H9 (cell line): ENCODE results near the gene OR1J1. TPM values are rescaled to one million over a fixed set of nuclear protein-coding genes. Genes with fewer than 3 reads are reported as not detected.

Source experiments
- DNase-seq: peaks from one replicate; pipeline ENCODE4 v3.0.0-alpha.2; 2017
- H2AFZ ChIP-seq: one replicate; pipeline ENCODE4 v1.6.1; 2013; ENCODE audit warnings: mild to moderate bottlenecking, low read length, control low read depth, moderate library complexity
- H2AK5ac ChIP-seq: 2 replicates; pipeline ENCODE4 v1.6.1; 2013; ENCODE audit warnings: low read length, control low read depth, mixed read lengths; ENCODE audit not compliant: insufficient read length
- H2BK120ac ChIP-seq: one replicate; pipeline ENCODE4 v1.6.1; 2013; ENCODE audit warnings: low read depth, mild to moderate bottlenecking, low read length, control low read depth, inconsistent platforms; ENCODE audit not compliant: poor library complexity, severe bottlenecking
- H2BK12ac ChIP-seq: 2 replicates; pipeline ENCODE4 v1.6.1; 2013; ENCODE audit warnings: low read length, control low read depth, mixed read lengths, low read depth; ENCODE audit not compliant: insufficient read length
- H2BK15ac ChIP-seq: 2 replicates; pipeline ENCODE4 v1.6.1; 2013; ENCODE audit warnings: low read depth, low read length, control low read depth
- H2BK20ac ChIP-seq: one replicate; pipeline ENCODE4 v1.6.1; 2013; ENCODE audit warnings: low read depth, mild to moderate bottlenecking, low read length, control low read depth, inconsistent platforms; ENCODE audit not compliant: poor library complexity, severe bottlenecking
- H2BK5ac ChIP-seq: 2 replicates; pipeline ENCODE4 v1.6.1; 2013; ENCODE audit warnings: low read length, control low read depth, mixed read lengths; ENCODE audit not compliant: insufficient read length
- H3K14ac ChIP-seq: 2 replicates; pipeline ENCODE4 v1.6.1; 2013; ENCODE audit warnings: low read length, control low read depth; ENCODE audit not compliant: insufficient read depth
- H3K18ac ChIP-seq: 2 replicates; pipeline ENCODE4 v1.6.1; 2013; ENCODE audit warnings: low read depth, mild to moderate bottlenecking, mixed read lengths, low read length, control low read depth; ENCODE audit not compliant: insufficient read length
- H3K23ac ChIP-seq: 2 replicates; pipeline ENCODE4 v1.6.1; 2013; ENCODE audit warnings: low read length, control low read depth, mixed read lengths, low read depth; ENCODE audit not compliant: insufficient read length
- H3K23me2 ChIP-seq: 2 replicates; pipeline ENCODE4 v1.6.1; 2013; ENCODE audit warnings: low read depth, mild to moderate bottlenecking, mixed read lengths, low read length, control low read depth; ENCODE audit not compliant: insufficient read length, poor library complexity, severe bottlenecking
- H3K27ac ChIP-seq: 2 replicates; pipeline ENCODE4 v1.5.1; 2013; ENCODE audit warnings: low read length, control low read depth, mixed read lengths, low read depth; ENCODE audit not compliant: insufficient read length
- H3K27me3 ChIP-seq: 2 replicates; pipeline ENCODE4 v1.6.1; 2013; ENCODE audit warnings: low read length, control low read depth, inconsistent platforms; ENCODE audit not compliant: insufficient read depth
- H3K4ac ChIP-seq: 2 replicates; pipeline ENCODE4 v1.6.1; 2013; ENCODE audit warnings: low read depth, mild to moderate bottlenecking, control low read depth, inconsistent platforms, low read length, moderate library complexity
- H3K4me1 ChIP-seq: 2 replicates; pipeline ENCODE4 v1.6.1; 2013; ENCODE audit warnings: low read length, control low read depth, inconsistent platforms; ENCODE audit not compliant: insufficient read depth
- H3K4me2 ChIP-seq: 2 replicates; pipeline ENCODE4 v1.6.1; 2013; ENCODE audit warnings: low read length, control low read depth, mixed read lengths; ENCODE audit not compliant: insufficient read length, insufficient read depth
- H3K56ac ChIP-seq: 2 replicates; pipeline ENCODE4 v1.6.1; 2013; ENCODE audit warnings: low read depth, mild to moderate bottlenecking, mixed read lengths, low read length, control low read depth; ENCODE audit not compliant: insufficient read length
- H3K79me1 ChIP-seq: 2 replicates; pipeline ENCODE4 v1.6.1; 2013; ENCODE audit warnings: low read depth, mild to moderate bottlenecking, moderate library complexity, low read length, control low read depth, inconsistent platforms; ENCODE audit not compliant: insufficient read depth, poor library complexity, severe bottlenecking
- H3K79me2 ChIP-seq: 2 replicates; pipeline ENCODE4 v1.6.1; 2013; ENCODE audit warnings: low read length, control low read depth, inconsistent platforms; ENCODE audit not compliant: insufficient read depth
- H3K9ac ChIP-seq: 2 replicates; pipeline ENCODE4 v1.6.1; 2013; ENCODE audit warnings: low read length, control low read depth, mixed read lengths; ENCODE audit not compliant: insufficient read length; ENCODE audit errors: extremely low read depth
- H3K9me3 ChIP-seq: one replicate; pipeline ENCODE4 v1.6.1; 2013; ENCODE audit warnings: low read depth, low read length, inconsistent platforms; ENCODE audit not compliant: control insufficient read depth
- H3T11ph ChIP-seq: one replicate; pipeline ENCODE4 v1.6.1; 2013; ENCODE audit warnings: mild to moderate bottlenecking, low read length, control low read depth, inconsistent platforms
- H4K20me1 ChIP-seq: one replicate; pipeline ENCODE4 v1.6.1; 2013; ENCODE audit not compliant: control insufficient read depth, insufficient read length, insufficient read depth
- H4K5ac ChIP-seq: 2 replicates; pipeline ENCODE4 v1.6.1; 2013; ENCODE audit warnings: low read depth, mild to moderate bottlenecking, mixed read lengths, low read length, control low read depth; ENCODE audit not compliant: insufficient read length
- H4K8ac ChIP-seq: replicated peaks from 2 replicates; pipeline ENCODE4 v1.6.1; 2013; ENCODE audit warnings: low read length, control low read depth, mixed read lengths, low read depth; ENCODE audit not compliant: insufficient read length
- H4K91ac ChIP-seq: 2 replicates; pipeline ENCODE4 v1.6.1; 2013; ENCODE audit warnings: low read depth, mild to moderate bottlenecking, moderate library complexity, mixed read lengths, low read length, control low read depth; ENCODE audit not compliant: insufficient read length
- H3K27ac Mint-ChIP-seq, 3 experiments: 2 replicates in 2 of 3; 3 replicates in 1 of 3; pipeline ENCODE4 v1.8.0; 2020 to 2021; ENCODE audit warnings: mixed read lengths in 3 of 3, mild to moderate bottlenecking in 1 of 3, moderate library complexity in 1 of 3
- H3K27me3 Mint-ChIP-seq: 2 replicates; pipeline ENCODE4 v1.8.0; 2021; ENCODE audit warnings: low read depth, mild to moderate bottlenecking, moderate library complexity, mixed read lengths
- H3K36me3 Mint-ChIP-seq, 3 experiments: 2 replicates in 2 of 3; 3 replicates in 1 of 3; pipeline ENCODE4 v1.8.0; 2020 to 2021; ENCODE audit warnings: low read depth in 3 of 3, mixed read lengths in 3 of 3; ENCODE audit not compliant: insufficient read depth in 1 of 3
- H3K4me1 Mint-ChIP-seq, 2 experiments: 2 replicates each; pipeline ENCODE4 v1.8.0; 2020; ENCODE audit warnings: mixed read lengths in 2 of 2
- H3K4me3 Mint-ChIP-seq, 2 experiments: 2 replicates in 1 of 2; 3 replicates in 1 of 2; pipeline ENCODE4 v1.8.0; 2020 to 2021; ENCODE audit warnings: mild to moderate bottlenecking in 2 of 2, mixed read lengths in 2 of 2, moderate library complexity in 1 of 2
- H3K9me3 Mint-ChIP-seq, 2 experiments: 2 replicates in 1 of 2; 3 replicates in 1 of 2; pipeline ENCODE4 v1.8.0; 2020; ENCODE audit warnings: mild to moderate bottlenecking in 2 of 2, mixed read lengths in 2 of 2, moderate library complexity in 1 of 2
- CTCF ChIP-seq: fragments of 200-600 bp; sonication (generic); conservative IDR thresholded peaks from 3 replicates; pipeline ENCODE4 v1.8.0; 2021; ENCODE audit warnings: antibody characterized with exemption, mild to moderate bottlenecking
- WGBS: extraction: QIAGEN DNeasy Blood & Tissue Kit; methylation state at CpG from one replicate; pipeline ENCODE4 v1.1.7; 2013; ENCODE audit warnings: missing lambda C conversion rate, low lambda C conversion rate, mixed read lengths; ENCODE audit not compliant: insufficient read length; ENCODE audit errors: extremely low coverage; 5-methylcytosine and 5-hydroxymethylcytosine counted together
- total RNA-seq: library from RNA; stranded (reverse); gene quantifications from 2 replicates; pipeline ENCODE4 v1.2.1, GENCODE V29; 2021

Gene OR1J1
- total RNA-seq, 1 experiment from 2014 or later: not detected

- Histone ChIP-seq H2BK120ac (no peak overlapping the region), H4K91ac (no peak overlapping the region), H3K18ac (no peak overlapping the region), H3K79me1 (no peaks in the 10 kb centered on the region), H2AK5ac (no peak overlapping the region), H3K23ac (no peak overlapping the region), H3K4me1 (no peaks in the 10 kb centered on the region), H3K27ac (no peak overlapping the region), H3T11ph (no peak overlapping the region), H3K27me3 (no peaks in the 10 kb centered on the region), H2BK15ac (no peak overlapping the region), H3K9ac (no peak overlapping the region), H3K9me3 (peaks cover 89% of the 10 kb centered on the region), H3K79me2 (no peaks in the 10 kb centered on the region; the same call in 1 of the 2 replicates), H4K8ac (no peak overlapping the region), H3K23me2 (no peaks in the 10 kb centered on the region), H4K5ac (no peak overlapping the region), H3K4ac (no peak overlapping the region), H2BK20ac (no peak overlapping the region), H3K4me2 (no peak overlapping the region), H3K56ac (no peak overlapping the region), H2BK12ac (no peak overlapping the region), H3K14ac (no peak overlapping the region), H2BK5ac (no peak overlapping the region), H4K20me1 (no peaks in the 10 kb centered on the region), H2AFZ (no peak overlapping the region)
- peaks cover 46 to 47% of the 10 kb centered on the region in 2 experiments for H3K9me3 Mint-ChIP-seq
- no peak overlapping the region for H3K4me3 Mint-ChIP-seq
- H3K27ac Mint-ChIP-seq: no peak overlapping the region
- no CpG with 5 or more reads among the region's 3 CpGs for WGBS
- TF ChIP-seq CTCF: no peak
- no peaks in the 10 kb centered on the region; the same call in 1 of the 2 replicates for H3K27me3 Mint-ChIP-seq
- H3K4me1 Mint-ChIP-seq: no peaks in the 10 kb centered on the region
- H3K36me3 Mint-ChIP-seq: peaks cover 0 to 4% (median 0%) of the 10 kb centered on the region in 3 experiments; a peak in 3 of 7 replicates
- no peak for DNase-seq
Observed at GRCh38 chr9:122519376-122519775, 41.6 kb upstream of the OR1J1 start.
